Bone marrow (tissue), 2 donors: Measurements from ENCODE around the gene TMEM184C.

Source experiments
- DNase-seq, 2 donors: peaks; one replicate each; lab custom pipeline; 2025; lab: John Stamatoyannopoulos, UW

TMEM184C gene

DNA sequence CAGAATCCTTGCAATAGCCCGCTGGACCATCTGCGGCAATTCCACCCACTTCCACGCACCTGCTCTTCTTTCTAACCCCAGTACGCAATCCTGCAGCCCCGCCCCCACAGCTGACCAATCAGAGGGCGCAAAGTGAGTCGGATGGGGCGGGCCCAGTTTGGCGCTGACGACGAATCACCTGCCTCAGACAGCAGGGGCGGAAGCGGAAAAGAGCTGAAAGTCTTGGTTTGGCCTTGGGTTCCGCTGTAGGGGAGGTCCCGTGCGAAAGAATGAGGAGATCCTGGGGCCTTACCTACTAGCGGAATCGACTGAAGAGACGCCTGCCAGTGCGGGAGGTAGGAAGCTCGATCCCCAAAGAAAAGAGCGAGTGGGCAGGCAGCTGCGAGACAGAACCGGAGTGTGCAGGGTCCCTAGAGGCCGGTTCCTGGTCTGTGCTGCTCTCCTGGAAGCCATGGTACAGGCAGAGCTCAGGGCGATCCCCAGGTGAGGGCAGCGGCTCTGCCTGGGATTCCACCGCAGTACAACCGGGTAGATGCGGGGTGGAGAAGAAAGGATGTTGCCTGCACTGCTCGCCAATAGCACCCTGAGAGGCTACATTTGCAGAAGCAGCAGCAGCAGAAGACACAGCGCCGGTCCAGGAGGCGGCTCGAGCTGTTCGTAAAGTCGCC lies at the start of gene TMEM184C:
Gene TMEM184C, plus strand, starts transcription at position 225 of the 668 bp plus-strand sequence. CDS start 560 bp downstream, outside the sequence.
- DNase-seq, result peak; percentile 85 to 93

GRCh38 chr4:147570616-147571015 lies 46.6 kb upstream of the TMEM184C start:
- DNase-seq, result no peak

DNA sequence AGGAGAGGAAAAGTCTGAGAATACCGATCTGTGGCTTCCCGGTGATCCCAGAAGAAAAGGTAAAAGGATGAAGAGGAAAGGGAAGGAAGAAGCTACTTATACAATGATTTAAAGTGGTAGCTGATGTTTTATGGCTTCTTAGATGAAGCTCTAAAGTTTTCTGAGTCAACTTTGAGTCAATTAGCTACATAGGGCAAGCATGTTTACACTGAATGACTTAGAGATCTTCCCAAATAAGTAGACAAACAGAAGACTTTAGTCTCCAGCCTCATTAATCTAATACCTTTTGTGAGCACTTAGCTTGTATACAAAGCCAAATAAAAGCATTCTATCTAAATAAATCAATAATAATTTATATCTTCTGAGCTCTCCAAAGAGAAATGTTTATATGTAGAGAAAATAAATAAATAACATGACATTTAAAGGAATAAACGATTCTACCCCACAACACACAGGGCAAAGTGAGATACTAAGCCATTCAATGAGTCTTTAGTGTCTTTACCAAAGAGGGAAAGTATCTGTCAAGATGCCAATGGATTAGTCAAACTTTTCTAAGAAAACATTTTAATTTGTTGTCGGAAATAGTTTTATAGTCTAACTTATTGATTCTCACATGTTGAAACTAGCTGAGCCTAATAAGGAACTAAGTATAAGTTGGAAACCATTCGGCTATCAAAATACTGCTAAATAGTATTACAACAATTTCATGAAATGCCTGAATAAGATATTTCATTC lies 46.0 kb upstream of the TMEM184C start:
- DNase-seq, result no peak

- no peak for DNase-seq
Observed at GRCh38 chr4:147576084-147576483, 41.1 kb upstream of the TMEM184C start.

DNA sequence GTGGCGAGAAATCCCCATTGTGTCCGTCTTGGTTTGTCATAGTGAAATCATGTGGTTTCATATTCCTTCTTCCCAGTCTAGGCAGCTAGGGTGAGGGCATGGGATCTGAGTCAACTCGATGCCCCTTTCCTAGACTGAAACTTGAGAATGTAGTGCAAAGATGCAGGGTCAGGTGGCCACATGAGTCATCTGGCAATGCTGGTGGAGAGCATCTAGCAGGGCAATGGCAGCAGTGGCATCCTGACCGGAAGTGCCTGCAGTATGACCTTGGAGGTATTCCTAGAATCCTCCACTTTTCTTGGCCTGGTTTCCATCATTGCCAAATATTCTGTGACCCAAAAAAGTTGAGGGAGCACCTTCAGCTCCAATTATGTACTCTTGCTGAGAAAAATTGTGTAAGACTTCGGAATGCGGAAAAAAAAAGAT lies 39.1 kb upstream of the TMEM184C start:
- no peak for DNase-seq

DNA sequence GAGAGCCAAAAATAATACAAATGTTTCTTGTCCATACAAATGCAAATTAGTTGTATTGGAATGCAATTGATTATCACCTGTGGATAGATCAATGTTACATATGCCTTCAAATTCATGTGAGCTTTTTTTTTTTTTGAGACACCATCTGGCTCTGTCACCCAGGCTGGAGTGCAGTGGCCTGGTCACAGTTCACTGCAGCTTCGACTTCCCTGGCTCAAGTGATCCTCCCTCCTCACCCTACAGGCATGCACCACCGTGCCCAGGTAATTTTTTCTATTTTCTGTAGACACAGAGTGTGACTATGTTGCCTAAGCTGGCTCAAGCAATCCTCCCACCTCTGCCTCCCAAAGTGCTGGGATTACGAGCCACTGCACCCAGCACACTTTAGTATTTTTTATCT lies 38.6 kb upstream of the TMEM184C start:
- DNase-seq, result no peak

- DNase-seq, result no peak
Observed at GRCh38 chr4:147580396-147580795, 36.8 kb upstream of the TMEM184C start.

- no peak for DNase-seq
Observed at GRCh38 chr4:147581606-147582350, 35.4 kb upstream of the TMEM184C start.

GRCh38 chr4:147582386-147583060 lies 34.7 kb upstream of the TMEM184C start:
- DNase-seq, result no peak

DNA sequence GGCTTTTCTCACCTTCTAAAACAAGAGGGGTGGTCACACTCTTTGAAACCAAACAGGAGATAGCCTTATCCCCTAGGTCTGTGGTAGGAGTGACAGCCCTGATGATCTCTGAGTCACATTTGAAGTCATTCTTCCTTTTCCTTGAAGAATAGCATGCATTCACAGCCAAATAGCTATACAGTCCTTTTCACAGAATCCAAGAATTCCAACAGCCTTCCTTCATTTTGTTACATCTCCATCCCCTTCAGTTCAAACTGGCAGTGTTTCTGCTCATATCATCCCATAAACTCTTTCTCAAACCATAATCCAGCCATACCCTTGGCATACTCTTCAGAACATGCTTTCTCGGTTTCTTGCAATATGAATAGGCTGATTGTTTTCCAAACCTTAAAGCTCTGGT lies 33.3 kb upstream of the TMEM184C start:
- DNase-seq, result no peak

DNA sequence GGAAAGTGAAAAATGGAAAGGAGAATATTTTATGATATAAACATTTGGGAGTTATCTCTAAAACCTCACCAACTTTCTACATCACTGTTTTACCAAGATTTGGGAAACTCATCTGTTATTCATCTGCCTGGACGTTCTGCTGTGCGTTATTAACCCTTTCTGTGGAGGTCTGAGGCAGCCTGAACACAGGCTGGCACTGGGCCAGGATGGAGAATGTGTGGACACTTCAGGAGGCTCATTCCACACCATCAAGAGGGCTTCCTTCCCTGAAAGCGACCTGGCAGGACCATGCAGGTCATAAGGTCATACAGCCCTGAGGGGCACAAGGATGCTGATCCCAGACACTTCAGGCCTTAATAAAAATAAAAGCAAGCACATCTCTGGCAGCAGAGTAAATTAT lies 31.2 kb upstream of the TMEM184C start:
- no peak for DNase-seq

DNA sequence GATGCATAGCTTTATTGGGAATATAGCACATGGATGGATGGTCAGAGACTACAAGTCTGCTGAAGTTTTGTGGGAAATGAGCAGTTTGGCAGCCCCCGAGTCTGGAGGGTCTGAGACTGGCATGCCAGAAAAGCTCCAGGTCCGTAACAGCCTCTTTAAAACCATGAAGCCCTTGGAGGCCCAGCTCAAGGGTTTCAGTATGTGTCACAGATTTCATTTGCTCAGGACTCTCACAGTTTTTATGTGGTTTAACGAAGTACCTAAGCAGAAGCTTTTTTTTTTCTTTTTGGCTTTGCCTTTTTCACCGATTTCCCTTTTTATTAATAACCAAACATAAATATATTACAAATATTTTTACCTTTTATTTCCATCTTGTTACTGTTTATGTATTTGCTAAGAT lies 30.6 kb upstream of the TMEM184C start:
- no peak for DNase-seq

GRCh38 chr4:147587041-147587440 lies 30.2 kb upstream of the TMEM184C start:
- DNase-seq, result no peak

- DNase-seq, result no peak
Observed at GRCh38 chr4:147589586-147589985, 27.6 kb upstream of the TMEM184C start.

- DNase-seq, result peak in 1 of 2 donors; percentile 8
Observed at GRCh38 chr4:147590249-147590920, 26.8 kb upstream of the TMEM184C start.

DNA sequence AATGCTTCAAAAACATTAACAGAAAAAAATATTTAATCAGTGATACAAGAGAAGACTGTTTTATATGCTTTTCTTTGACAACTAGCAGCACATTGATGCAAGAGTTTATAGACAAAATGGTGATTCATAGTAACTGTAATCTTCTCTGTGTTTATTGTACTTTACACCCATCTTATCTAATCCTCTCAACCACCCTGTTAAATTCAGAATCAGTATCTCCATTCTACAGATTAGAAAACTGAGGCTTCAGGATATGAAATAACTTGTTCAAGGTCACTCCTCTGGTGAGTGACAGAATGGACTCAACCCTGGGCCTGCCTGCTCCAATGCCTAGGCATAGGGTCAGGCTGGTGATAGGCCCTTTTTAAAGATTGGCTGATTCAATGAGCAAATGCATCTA lies 26.1 kb upstream of the TMEM184C start:
- DNase-seq, result no peak

DNA sequence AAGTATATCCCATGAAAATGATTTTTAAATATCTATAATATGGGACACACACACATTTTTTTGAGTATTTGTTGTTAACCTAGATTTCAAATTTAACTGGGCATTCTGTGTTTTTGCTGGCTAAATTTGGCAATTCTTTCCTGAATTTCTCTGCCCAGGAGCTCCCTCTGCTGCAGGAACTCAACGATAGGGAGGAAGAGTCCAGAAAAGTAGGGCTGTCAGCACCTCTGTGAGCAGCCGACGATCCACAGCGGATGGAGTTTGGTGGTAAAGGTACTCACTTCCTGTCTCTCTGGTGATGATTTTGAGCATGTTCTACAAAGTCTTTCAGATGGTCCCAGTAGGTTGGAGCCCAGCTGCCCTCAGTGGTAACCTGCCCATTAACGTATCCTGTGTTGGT lies 23.1 kb upstream of the TMEM184C start:
- no peak for DNase-seq

GRCh38 chr4:147594578-147594977 lies 22.6 kb upstream of the TMEM184C start:
- DNase-seq, result no peak

GRCh38 chr4:147596377-147596776 lies 20.8 kb upstream of the TMEM184C start:
- no peak for DNase-seq

DNA sequence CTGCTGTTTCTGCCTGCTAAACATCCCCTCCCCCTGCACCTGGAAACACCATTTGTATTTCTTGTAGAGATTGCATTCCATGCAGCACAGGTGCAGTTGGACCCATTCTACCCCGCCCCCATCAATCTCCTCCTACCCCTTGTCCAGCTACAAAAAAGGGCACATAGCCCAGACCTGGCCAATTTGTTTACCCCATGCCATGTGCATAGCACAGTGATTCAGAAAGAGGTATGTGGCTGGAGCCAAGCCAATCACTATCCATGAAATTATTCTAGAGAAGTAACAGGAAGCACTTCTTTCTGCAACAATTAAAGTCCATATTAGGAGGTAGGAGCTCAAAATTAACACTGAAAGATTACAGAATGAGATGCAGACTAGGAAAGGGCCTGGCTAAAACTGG lies 20.2 kb upstream of the TMEM184C start:
- no peak for DNase-seq

- no peak for DNase-seq
Observed at GRCh38 chr4:147597561-147597960, 19.6 kb upstream of the TMEM184C start.

DNA sequence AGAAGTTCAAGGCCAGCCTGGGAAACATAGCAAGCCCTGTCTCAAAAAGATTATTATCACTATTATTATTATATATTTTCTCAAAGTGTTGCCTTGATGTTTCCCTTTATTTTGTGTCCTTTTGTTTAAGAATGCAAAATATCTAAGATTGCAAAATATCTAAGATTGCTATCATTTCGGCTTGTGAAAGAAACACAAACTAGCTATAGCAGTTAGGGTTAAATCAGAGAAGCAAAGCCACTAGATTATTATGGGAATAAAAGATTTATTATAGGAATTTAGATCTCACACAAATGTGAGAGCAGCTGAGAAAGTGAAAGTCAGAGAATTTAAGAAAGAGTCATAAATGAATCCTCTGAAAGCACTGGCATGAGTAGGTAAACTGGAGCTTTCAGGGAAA lies 18.0 kb upstream of the TMEM184C start:
- DNase-seq, result no peak
